ENCODE measurements around the gene LYPD5.

The LYPD5 gene

DNA sequence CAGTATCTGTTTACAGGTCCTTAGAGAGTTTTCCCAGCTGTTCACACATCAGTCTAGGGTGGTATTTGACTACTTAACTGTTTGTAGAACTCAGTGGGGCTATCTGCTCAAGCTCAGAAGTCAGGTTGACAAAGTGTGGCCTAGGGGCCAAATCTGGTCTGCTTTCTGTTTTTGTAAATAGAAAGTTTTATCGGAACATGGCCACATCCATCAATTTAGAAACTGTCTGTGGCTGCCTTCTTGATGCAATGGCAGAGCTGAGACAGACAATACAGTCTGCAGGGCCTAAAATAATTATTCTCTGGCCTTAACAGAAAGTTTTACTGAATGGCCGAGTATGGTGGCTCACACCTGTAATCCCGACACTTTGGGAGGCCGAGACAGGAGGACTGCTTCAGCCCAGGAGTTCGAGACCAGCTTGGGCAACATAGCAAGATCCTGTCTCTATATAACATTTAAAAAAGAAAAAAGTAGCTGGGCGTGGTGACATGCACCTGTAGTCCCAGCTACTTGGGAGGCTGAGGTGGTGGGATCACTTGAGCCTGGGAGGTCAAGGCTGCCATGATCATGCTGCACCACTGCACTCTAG lies 49.9 kb downstream of the LYPD5 start:
- FAIRE-seq, result no peak
- TF ChIP-seq, protein P1, sequence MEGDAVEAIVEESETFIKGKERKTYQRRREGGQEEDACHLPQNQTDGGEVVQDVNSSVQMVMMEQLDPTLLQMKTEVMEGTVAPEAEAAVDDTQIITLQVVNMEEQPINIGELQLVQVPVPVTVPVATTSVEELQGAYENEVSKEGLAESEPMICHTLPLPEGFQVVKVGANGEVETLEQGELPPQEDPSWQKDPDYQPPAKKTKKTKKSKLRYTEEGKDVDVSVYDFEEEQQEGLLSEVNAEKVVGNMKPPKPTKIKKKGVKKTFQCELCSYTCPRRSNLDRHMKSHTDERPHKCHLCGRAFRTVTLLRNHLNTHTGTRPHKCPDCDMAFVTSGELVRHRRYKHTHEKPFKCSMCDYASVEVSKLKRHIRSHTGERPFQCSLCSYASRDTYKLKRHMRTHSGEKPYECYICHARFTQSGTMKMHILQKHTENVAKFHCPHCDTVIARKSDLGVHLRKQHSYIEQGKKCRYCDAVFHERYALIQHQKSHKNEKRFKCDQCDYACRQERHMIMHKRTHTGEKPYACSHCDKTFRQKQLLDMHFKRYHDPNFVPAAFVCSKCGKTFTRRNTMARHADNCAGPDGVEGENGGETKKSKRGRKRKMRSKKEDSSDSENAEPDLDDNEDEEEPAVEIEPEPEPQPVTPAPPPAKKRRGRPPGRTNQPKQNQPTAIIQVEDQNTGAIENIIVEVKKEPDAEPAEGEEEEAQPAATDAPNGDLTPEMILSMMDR (IDR thresholded peaks at IDR 0.05; ENCODE audit: insufficient read depth, missing control alignments), result no peak

DNA sequence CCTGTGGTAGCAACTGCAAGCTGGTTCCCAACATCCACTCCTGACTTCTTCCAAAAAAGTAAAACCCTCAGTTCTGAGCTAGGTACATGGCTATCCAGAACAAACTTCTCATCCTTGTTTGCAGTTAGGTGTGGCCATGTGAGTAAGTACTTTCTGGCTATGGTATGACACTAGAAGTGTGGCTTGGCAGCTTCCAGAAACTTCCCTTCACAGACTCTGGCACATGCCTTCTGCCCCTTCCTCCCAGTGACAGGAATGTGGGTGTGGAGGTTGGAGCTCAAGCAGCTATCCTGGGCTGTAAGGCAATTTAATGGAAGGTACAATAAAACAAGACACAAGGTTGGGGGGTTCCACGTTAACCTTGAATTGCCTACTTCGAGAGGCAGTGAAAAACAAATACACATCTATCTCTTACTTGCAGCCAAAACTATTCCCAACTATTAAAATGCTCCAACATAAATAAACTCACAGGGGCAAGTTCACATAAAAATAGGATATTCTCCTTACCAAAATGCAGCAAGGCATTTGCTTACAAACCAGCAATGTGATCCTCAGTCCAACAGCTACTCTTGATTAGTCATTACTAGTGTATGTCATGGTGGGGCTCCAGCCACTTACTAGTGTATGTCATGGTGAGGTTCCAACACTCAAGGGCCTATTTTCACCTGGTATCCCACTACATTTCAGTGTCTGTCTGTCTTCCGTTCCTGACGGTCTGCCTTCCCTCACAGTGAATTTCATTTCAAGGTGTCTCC lies 50.6 kb downstream of the LYPD5 start:
- no peak for DNase-seq (ENCODE audit: insufficient read length, low spot score)
- FAIRE-seq, result no peak
- TF ChIP-seq, protein P1 (IDR thresholded peaks at IDR 0.05; ENCODE audit: insufficient read depth, missing control alignments), result no peak

More for the DNA sequence above, 49.9 kb downstream of the LYPD5 start:
- no peak for DNase-seq (ENCODE audit: insufficient read length, low spot score)

DNA sequence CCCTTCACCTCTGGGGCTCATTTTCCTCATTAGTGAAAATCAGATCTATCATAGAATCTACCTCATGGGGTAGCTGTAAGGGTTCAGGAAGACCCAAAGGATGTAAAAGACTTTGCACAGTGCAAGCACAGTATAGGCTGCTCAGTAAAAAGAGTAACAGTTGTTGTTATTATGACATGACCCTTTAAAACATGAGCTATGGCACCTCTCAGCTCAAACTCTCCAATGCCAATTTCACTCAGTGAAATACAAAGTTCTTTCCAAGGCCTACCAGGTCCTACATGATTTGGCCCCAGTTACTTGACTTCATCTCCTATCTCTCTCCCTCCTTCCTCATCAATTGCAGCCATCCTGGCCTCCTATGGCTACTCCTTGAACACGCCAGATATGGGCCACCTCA lies 52.3 kb downstream of the LYPD5 start:
- DNase-seq (ENCODE audit: insufficient read length, low spot score) (no peak), FAIRE-seq (no peak)
- TF ChIP-seq, protein P1 (IDR thresholded peaks at IDR 0.05; ENCODE audit: insufficient read depth, missing control alignments), result no peak

DNA sequence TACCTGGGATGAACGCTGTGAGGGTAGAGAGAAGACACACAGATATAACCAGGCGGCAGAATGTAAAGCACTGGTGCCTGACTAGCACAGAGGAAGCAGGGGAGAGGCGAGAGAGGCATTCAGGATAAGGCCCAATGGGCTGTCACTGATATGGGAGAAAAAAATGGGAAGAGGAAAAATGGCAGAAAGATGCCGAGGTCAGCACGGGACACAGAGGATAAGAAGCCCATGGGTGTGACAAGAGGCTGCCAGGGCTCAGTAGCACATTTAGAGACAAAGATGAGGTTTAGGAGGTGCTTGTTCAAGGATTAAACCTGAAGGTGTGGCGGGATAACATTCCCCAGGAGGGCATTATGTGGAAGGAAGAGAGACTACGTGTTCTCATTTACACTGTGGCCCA lies 53.1 kb downstream of the LYPD5 start:
- no peak for DNase-seq (ENCODE audit: insufficient read length, low spot score)
- TF ChIP-seq, protein P1 (IDR thresholded peaks at IDR 0.05; ENCODE audit: insufficient read depth, missing control alignments), result no peak
- no peak for FAIRE-seq

DNA sequence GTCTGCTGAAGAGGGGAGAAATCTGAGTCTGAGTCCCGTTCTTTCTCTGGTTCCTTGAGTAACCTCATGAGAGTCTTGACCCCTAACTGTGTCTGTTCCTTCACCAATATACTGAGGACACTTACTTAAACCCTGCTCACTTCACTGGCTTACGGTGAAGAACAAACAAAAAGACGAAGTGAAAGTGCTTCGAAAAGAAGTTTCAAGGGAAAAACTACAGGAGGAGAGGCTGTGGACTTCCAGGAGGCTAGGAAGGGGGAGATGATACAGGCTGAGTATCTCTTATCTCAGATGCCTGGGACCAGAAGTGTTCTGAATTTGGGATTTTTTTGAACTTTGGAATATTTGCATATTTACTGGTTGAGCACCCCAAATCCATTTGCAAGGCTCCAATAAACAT lies 53.6 kb downstream of the LYPD5 start:
- FAIRE-seq, result no peak
- no peak for DNase-seq (ENCODE audit: insufficient read length, low spot score)
- TF ChIP-seq, protein P1 (IDR thresholded peaks at IDR 0.05; ENCODE audit: insufficient read depth, missing control alignments), result no peak

DNA sequence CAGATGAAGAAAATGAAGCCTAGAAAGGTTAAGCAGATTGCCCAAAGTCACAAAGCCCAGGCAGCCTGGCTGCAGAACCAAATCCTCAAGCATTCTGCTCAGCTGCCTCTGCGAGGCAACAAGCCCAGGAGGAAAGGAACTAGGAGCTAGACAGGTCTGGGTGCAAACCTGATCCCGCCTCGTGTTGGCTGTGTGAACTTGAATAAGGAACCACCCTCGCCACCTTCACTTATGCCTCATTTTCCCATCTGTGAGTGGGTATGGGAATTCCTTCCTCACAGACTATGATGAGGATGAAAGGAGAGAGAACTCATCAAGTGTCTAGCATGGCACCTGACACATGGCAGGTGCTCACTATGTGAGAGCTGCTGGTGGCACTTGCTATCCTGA lies 54.0 kb downstream of the LYPD5 start:
- DNase-seq (ENCODE audit: insufficient read length, low spot score), result no peak
- no peak for FAIRE-seq
- TF ChIP-seq, protein P1 (IDR thresholded peaks at IDR 0.05; ENCODE audit: insufficient read depth, missing control alignments), result no peak

DNA sequence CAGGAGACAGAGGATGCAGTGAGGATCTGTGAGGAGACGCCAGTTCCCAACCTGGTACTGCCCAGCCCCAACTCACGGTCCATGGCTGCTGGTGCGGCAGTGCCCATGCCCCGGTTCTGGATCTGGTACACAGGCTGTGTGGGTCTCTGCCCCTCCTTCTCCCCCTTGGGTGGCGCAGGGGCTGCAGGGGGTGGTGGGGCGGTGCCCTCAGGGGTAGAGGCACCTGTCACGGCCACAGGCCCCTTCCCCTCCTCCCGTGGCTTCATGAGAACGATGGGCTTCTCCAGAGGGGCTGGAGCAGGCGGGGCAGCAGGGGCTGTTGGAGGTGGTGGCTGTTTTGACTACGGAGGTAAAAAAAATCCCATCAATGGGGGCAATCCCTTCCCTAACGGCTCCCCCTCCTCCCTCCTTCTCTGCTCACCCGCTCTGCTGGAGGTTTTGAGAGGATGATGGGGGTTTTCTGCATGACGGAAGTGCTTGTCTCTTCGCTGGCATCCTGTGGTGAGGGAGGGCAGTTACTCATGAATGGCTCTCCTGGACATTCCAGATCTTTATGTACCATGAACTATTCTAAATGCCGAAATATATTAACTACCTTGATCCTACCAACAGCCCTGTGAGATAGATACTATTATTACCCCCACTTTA lies 54.6 kb downstream of the LYPD5 start:
- FAIRE-seq, result no peak
- no peak for DNase-seq (ENCODE audit: insufficient read length, low spot score)

More for the DNA sequence above, 54.6 kb downstream of the LYPD5 start:
- TF ChIP-seq, protein P1 (IDR thresholded peaks at IDR 0.05; ENCODE audit: insufficient read depth, missing control alignments), result no peak

All from D721Med (cell line).